Keratinocyte (primary cell): Measurements from ENCODE around the gene CSNK1D. TPM values are rescaled to one million over a fixed set of nuclear protein-coding genes. Genes with fewer than 3 reads are reported as not detected.

Experiments
- DNase-seq: peaks from one replicate; pipeline ENCODE4 v3.0.0-alpha.2; 2011; ENCODE audit warnings: low read depth, missing footprints, low spot score
- FAIRE-seq: peaks from 2 replicates; lab custom pipeline; 2011; peaks lifted over from hg19 to GRCh38; lab: Jason Lieb, UNC
- H2AFZ ChIP-seq: 2 replicates; pipeline ENCODE4 v1.6.0; 2012; ENCODE audit warnings: low read length, control low read depth, inconsistent platforms; ENCODE audit not compliant: control insufficient read depth
- H3K27ac ChIP-seq: 2 replicates; pipeline ENCODE4 v1.5.1; 2011; ENCODE audit warnings: low read length; ENCODE audit not compliant: control insufficient read depth, insufficient read depth
- H3K27me3 ChIP-seq: 3 replicates; pipeline ENCODE4 v1.6.0; 2011; ENCODE audit warnings: low read length; ENCODE audit not compliant: control insufficient read depth, insufficient read depth; ENCODE audit errors: extremely low read depth
- H3K36me3 ChIP-seq, 2 experiments: 2 replicates in 1 of 2; 3 replicates in 1 of 2; pipeline ENCODE4 v1.5.1; 2011; ENCODE audit warnings: low read length in 2 of 2, mild to moderate bottlenecking in 1 of 2; ENCODE audit not compliant: control insufficient read depth in 2 of 2, insufficient read depth in 2 of 2; ENCODE audit errors: extremely low read depth in 1 of 2
- H3K4me1 ChIP-seq: 3 replicates; pipeline ENCODE4 v1.5.1; 2011; ENCODE audit warnings: low read length; ENCODE audit not compliant: control insufficient read depth, insufficient read depth; ENCODE audit errors: extremely low read depth
- H3K4me2 ChIP-seq: 3 replicates; pipeline ENCODE4 v1.6.0; 2011; ENCODE audit warnings: low read depth, low read length; ENCODE audit not compliant: control insufficient read depth, insufficient read depth; ENCODE audit errors: extremely low read depth
- H3K4me3 ChIP-seq, 3 experiments: fragments of 200-600 bp in 1 of 3; sonication (generic) in 1 of 3; 2 replicates in 2 of 3; 3 replicates in 1 of 3; pipeline ENCODE4 v1.5.1; 2011 to 2016; ENCODE audit warnings: low read length in 3 of 3, mild to moderate bottlenecking in 3 of 3, control low read depth in 2 of 3, inconsistent platforms in 1 of 3, low read depth in 1 of 3, mixed read lengths in 1 of 3, mixed run types in 1 of 3, moderate library complexity in 1 of 3; ENCODE audit not compliant: control insufficient read depth in 2 of 3, insufficient read depth in 2 of 3; ENCODE audit errors: extremely low read depth in 1 of 3
- H3K79me2 ChIP-seq: 2 replicates; pipeline ENCODE4 v1.6.0; 2012; ENCODE audit warnings: low read length; ENCODE audit not compliant: control insufficient read depth, insufficient read depth
- H3K9ac ChIP-seq: 3 replicates; pipeline ENCODE4 v1.6.0; 2011; ENCODE audit warnings: low read length; ENCODE audit not compliant: control insufficient read depth, insufficient read depth; ENCODE audit errors: extremely low read depth
- H3K9me1 ChIP-seq: 3 replicates; pipeline ENCODE4 v1.6.0; 2011; ENCODE audit warnings: low read length; ENCODE audit not compliant: control insufficient read depth, insufficient read depth; ENCODE audit errors: extremely low read depth
- H3K9me3 ChIP-seq: 2 replicates; pipeline ENCODE4 v1.5.1; 2012; ENCODE audit warnings: low read depth, low read length; ENCODE audit not compliant: control insufficient read depth
- H4K20me1 ChIP-seq: 3 replicates; pipeline ENCODE4 v1.6.0; 2011; ENCODE audit warnings: low read length; ENCODE audit not compliant: control insufficient read depth, insufficient read depth; ENCODE audit errors: extremely low read depth
- EZH2 ChIP-seq: IDR thresholded peaks from one replicate; pipeline ENCODE4 v1.6.1; 2012; ENCODE audit warnings: inconsistent platforms, mild to moderate bottlenecking, low read length, moderate library complexity
- dilution Hi-C: fragments of 300-500 bp; cut with MboI; formaldehyde crosslinking; loops from one replicate; pipeline ENCODE4 v1.7.0; 2020; ENCODE audit warnings: low sequenced_read_pairs; ENCODE audit not compliant: extremely low pct_ligation_motif_present
- polyA plus RNA-seq, 5 experiments: library from polyadenylated mRNA; depleted of rRNA in 3 of 5; stranded (reverse) in 3 of 5; stranded (forward) in 1 of 5; unstranded in 1 of 5; fragments of >200 nt; gene quantifications; 1 replicate in 1 of 5; 2 replicates in 3 of 5; 3 replicates in 1 of 5; pipeline versions ENCODE4 v1.2.1 to v1.2.3, GENCODE V29; 2011 to 2012; ENCODE audit warnings: missing spikeins in 2 of 5, low read depth in 1 of 5, low replicate concordance in 1 of 5
- TF ChIP-seq, protein P1 (sequence below), 3 experiments: IDR thresholded peaks in 1 of 3; conservative IDR thresholded peaks in 1 of 3; optimal IDR thresholded peaks in 1 of 3; 2 replicates in 2 of 3; 3 replicates in 1 of 3; pipeline versions ENCODE3 to v1.5.1; 2011; ENCODE audit warnings: low read length in 3 of 3, mild to moderate bottlenecking in 3 of 3, moderate library complexity in 2 of 3, control low read depth in 1 of 3, inconsistent platforms in 1 of 3; ENCODE audit not compliant: insufficient read depth in 2 of 3; ENCODE audit errors: extremely low read depth in 1 of 3

CSNK1D gene
- polyA plus RNA-seq, 1 donor (not counting 4 experiments of a cell fraction or from before 2014, with no cell fraction given) = 86.0 TPM

DNA sequence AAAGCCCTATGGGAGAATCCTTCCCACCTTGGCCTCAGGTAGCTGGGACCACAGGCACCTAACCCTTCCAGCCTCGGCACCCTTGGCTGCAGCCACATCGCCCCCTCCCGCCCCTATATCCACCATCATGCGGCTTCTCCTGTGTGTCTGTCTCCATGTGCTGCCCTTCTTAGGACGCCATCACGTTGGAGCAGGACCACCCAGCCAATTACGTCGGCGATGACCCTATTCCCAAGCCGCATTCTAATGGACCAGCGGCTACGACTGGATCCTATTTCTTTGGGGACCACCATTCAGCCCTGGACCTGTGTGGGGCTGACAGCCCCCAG is 57.6 kb downstream of the CSNK1D start:
- H3K79me2 ChIP-seq = peaks cover 11% of the 10 kb centered on the region
- H3K9me1 ChIP-seq = no peaks in the 10 kb centered on the region
- peak overlapping the region; percentile 78 for H3K27ac ChIP-seq
- H3K4me2 ChIP-seq = peak overlapping the region; percentile 78
- no peak for TF ChIP-seq EZH2
- TF ChIP-seq, protein P1, sequence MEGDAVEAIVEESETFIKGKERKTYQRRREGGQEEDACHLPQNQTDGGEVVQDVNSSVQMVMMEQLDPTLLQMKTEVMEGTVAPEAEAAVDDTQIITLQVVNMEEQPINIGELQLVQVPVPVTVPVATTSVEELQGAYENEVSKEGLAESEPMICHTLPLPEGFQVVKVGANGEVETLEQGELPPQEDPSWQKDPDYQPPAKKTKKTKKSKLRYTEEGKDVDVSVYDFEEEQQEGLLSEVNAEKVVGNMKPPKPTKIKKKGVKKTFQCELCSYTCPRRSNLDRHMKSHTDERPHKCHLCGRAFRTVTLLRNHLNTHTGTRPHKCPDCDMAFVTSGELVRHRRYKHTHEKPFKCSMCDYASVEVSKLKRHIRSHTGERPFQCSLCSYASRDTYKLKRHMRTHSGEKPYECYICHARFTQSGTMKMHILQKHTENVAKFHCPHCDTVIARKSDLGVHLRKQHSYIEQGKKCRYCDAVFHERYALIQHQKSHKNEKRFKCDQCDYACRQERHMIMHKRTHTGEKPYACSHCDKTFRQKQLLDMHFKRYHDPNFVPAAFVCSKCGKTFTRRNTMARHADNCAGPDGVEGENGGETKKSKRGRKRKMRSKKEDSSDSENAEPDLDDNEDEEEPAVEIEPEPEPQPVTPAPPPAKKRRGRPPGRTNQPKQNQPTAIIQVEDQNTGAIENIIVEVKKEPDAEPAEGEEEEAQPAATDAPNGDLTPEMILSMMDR (optimal IDR thresholded peaks at IDR 0.05 in 1 of 3, IDR thresholded peaks at IDR 0.05 in 1 of 3, conservative IDR thresholded peaks at IDR 0.05 in 1 of 3; ENCODE audit: extremely low read depth in 1 of 3, insufficient read depth in 2 of 3, low read length in 3 of 3) = no peak
- no peaks in the 10 kb centered on the region for H3K36me3 ChIP-seq
- H3K4me1 ChIP-seq = peaks cover 39% of the 10 kb centered on the region
- dilution Hi-C loops = no loop called here
- H3K9me3 ChIP-seq = no peaks in the 10 kb centered on the region
- no peak for FAIRE-seq
- peak overlapping the region; percentile 69 for H3K9ac ChIP-seq
- H3K4me3 ChIP-seq = no peak overlapping the region
- no peaks in the 10 kb centered on the region for H3K27me3 ChIP-seq
- no peaks in the 10 kb centered on the region for H4K20me1 ChIP-seq
- no peak overlapping the region for H2AFZ ChIP-seq
- no peak for DNase-seq

DNA sequence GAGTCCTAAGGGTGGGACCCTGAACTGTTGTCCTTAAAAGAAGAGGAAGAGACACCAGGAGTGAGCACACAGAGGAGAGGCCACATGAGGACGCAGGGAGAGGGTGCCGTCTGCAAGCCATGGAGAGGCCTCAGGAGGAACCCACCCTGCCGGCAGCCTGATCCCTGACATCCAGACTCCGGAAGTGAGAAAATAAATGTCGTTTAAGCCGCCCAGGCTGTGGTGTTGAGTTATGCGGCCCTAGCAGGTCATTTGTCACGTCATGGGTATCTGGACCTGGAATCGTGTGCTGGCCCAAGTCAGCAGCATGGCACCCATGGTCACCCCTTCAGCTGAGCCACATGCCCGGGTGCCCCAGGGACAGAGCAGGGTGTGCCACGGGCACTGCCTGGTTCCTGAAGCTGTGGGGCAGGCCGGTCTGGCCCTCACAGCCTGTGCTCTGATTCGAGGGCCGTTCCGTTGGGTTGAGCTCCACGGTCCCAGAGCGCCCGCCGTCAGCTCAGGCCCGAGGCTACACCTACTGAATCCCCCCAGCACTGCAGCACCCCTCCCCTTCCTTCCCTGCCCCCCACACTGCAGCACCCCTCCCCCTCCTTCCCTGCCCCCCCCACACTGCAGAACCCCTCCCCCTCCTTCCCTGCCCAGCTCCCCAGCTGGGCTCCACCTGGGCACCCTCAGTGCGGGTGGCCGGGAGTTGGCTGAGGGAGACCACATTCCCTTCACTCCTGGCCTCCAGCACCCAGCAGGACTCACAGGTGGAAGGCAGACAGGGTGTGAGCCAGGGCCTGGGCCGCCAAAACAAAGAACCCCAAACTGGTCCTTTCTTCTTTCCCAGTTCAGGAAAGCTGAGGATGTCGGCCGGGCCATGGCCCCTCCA is 58.2 kb downstream of the CSNK1D start:
- no peak for FAIRE-seq
- Histone ChIP-seq H2AFZ (no peak overlapping the region), H3K27ac (peak overlapping the region; percentile 78)

More for the DNA sequence above, 58.2 kb downstream of the CSNK1D start:
- no peak overlapping the region for H3K4me3 ChIP-seq
- no peak for DNase-seq
- no peaks in the 10 kb centered on the region for H3K9me1 ChIP-seq
- TF ChIP-seq, protein P1 (optimal IDR thresholded peaks at IDR 0.05 in 1 of 3, IDR thresholded peaks at IDR 0.05 in 1 of 3, conservative IDR thresholded peaks at IDR 0.05 in 1 of 3; ENCODE audit: extremely low read depth in 1 of 3, insufficient read depth in 2 of 3, low read length in 3 of 3) = no peak
- TF ChIP-seq EZH2 = no peak
- no peaks in the 10 kb centered on the region for H4K20me1 ChIP-seq
- no peaks in the 10 kb centered on the region for H3K27me3 ChIP-seq
- H3K4me2 ChIP-seq = peak overlapping the region; percentile 78
- no peaks in the 10 kb centered on the region for H3K9me3 ChIP-seq
- no peak overlapping the region for H3K9ac ChIP-seq
- peaks cover 39% of the 10 kb centered on the region for H3K4me1 ChIP-seq
- dilution Hi-C loops = no loop called here
- H3K79me2 ChIP-seq = peaks cover 11% of the 10 kb centered on the region
- no peaks in the 10 kb centered on the region for H3K36me3 ChIP-seq
